BLaER1 (cell line): ENCODE measurements around the gene CACNA2D3.
"Not testable (repeated sequence)": the region's sequence is repeated elsewhere in the genome, so short reads cannot be mapped to it uniquely, and the experiment has no call there.

Experiments used
- H3K27ac ChIP-seq: shearing (Covaris generic); formaldehyde crosslinking; 2 replicates; pipeline ENCODE4 v1.8.1; 2022
- H3K27me3 ChIP-seq: shearing (Covaris generic); formaldehyde crosslinking; 2 replicates; pipeline ENCODE4 v1.8.1; 2022
- H3K36me3 ChIP-seq: shearing (Covaris generic); formaldehyde crosslinking; 2 replicates; pipeline ENCODE4 v1.8.1; 2022
- H3K4me1 ChIP-seq: shearing (Covaris generic); formaldehyde crosslinking; 2 replicates; pipeline ENCODE4 v1.8.1; 2022
- H3K4me2 ChIP-seq: shearing (Covaris generic); formaldehyde crosslinking; 2 replicates; pipeline ENCODE4 v1.8.1; 2022
- H3K4me3 ChIP-seq: shearing (Covaris generic); formaldehyde crosslinking; 2 replicates; pipeline ENCODE4 v1.8.1; 2022
- H3K9ac ChIP-seq: shearing (Covaris generic); formaldehyde crosslinking; 2 replicates; pipeline ENCODE4 v1.8.1; 2022
- H3K9me3 ChIP-seq: shearing (Covaris generic); formaldehyde crosslinking; 2 replicates; pipeline ENCODE4 v1.8.1; 2022
- H4K20me1 ChIP-seq: shearing (Covaris generic); formaldehyde crosslinking; 2 replicates; pipeline ENCODE4 v1.8.1; 2022
- Cebpa-rat ChIP-seq: shearing (Covaris generic); IDR thresholded peaks from 2 replicates; pipeline ENCODE4 v1.8.1; 2022

CACNA2D3 gene

GRCh38 chr3:54094926-54095325, 27.4 kb upstream of the CACNA2D3 start:
- TF ChIP-seq Cebpa-rat = no peak
- no peak overlapping the region for H3K4me3 ChIP-seq
- no peak overlapping the region for H3K4me2 ChIP-seq
- H3K27me3 ChIP-seq = no peaks in the 10 kb centered on the region
- H3K36me3 ChIP-seq = no peaks in the 10 kb centered on the region
- H3K9ac ChIP-seq = no peak overlapping the region
- no peaks in the 10 kb centered on the region for H4K20me1 ChIP-seq
- no peak overlapping the region for H3K27ac ChIP-seq
- no peaks in the 10 kb centered on the region for H3K9me3 ChIP-seq
- no peaks in the 10 kb centered on the region for H3K4me1 ChIP-seq

GRCh38 chr3:54099381-54099780, 23.0 kb upstream of the CACNA2D3 start:
- no peak overlapping the region for H3K4me3 ChIP-seq
- no peaks in the 10 kb centered on the region for H3K4me1 ChIP-seq
- no peak overlapping the region for H3K27ac ChIP-seq
- H3K27me3 ChIP-seq = no peaks in the 10 kb centered on the region
- H3K4me2 ChIP-seq = no peak overlapping the region
- no peak for TF ChIP-seq Cebpa-rat
- no peaks in the 10 kb centered on the region for H3K9me3 ChIP-seq
- H4K20me1 ChIP-seq = no peaks in the 10 kb centered on the region
- no peaks in the 10 kb centered on the region for H3K36me3 ChIP-seq
- H3K9ac ChIP-seq = no peak overlapping the region

- no peak overlapping the region for H3K4me3 ChIP-seq
- no peaks in the 10 kb centered on the region for H3K4me1 ChIP-seq
- H4K20me1 ChIP-seq = no peaks in the 10 kb centered on the region
- TF ChIP-seq Cebpa-rat = no peak
- H3K27me3 ChIP-seq = no peaks in the 10 kb centered on the region
- no peaks in the 10 kb centered on the region for H3K9me3 ChIP-seq
- no peaks in the 10 kb centered on the region for H3K36me3 ChIP-seq
- H3K4me2 ChIP-seq = no peak overlapping the region
- H3K27ac ChIP-seq = no peak overlapping the region
- no peak overlapping the region for H3K9ac ChIP-seq
These were observed 18.3 kb upstream of the CACNA2D3 start for GRCh38 chr3:54104084-54104483.

GRCh38 chr3:54116129-54116528, 6.2 kb upstream of the CACNA2D3 start:
- not testable (repeated sequence) for H4K20me1 ChIP-seq, H3K4me1 ChIP-seq, H3K9ac ChIP-seq, H3K27ac ChIP-seq, H3K4me2 ChIP-seq, H3K36me3 ChIP-seq, H3K4me3 ChIP-seq
- H3K9me3 ChIP-seq = peaks cover 17% of the 10 kb centered on the region
- peaks cover 17% of the 10 kb centered on the region for H3K27me3 ChIP-seq

- H3K4me3 ChIP-seq = peak overlapping the region; percentile 65
- H3K36me3 ChIP-seq = no peaks in the 10 kb centered on the region
- peak overlapping the region; percentile 89 for H3K4me2 ChIP-seq
- H3K9ac ChIP-seq = no peak overlapping the region
- H3K27ac ChIP-seq = no peak overlapping the region
- H3K27me3 ChIP-seq = peaks cover 61% of the 10 kb centered on the region
- peaks cover 26% of the 10 kb centered on the region for H4K20me1 ChIP-seq
- H3K9me3 ChIP-seq = peaks cover 32% of the 10 kb centered on the region
- peaks cover 16% of the 10 kb centered on the region for H3K4me1 ChIP-seq
- TF ChIP-seq Cebpa-rat = no peak
These were observed 1.5 kb upstream of the CACNA2D3 start for GRCh38 chr3:54120657-54121413.

GRCh38 chr3:54121414-54122323, 683 bp upstream of the CACNA2D3 start:
- Histone ChIP-seq H3K27me3 (peaks cover 65% of the 10 kb centered on the region), H3K27ac (no peak overlapping the region), H3K36me3 (no peaks in the 10 kb centered on the region), H3K4me2 (peak overlapping the region; percentile 89), H3K9me3 (peaks cover 24% of the 10 kb centered on the region), H4K20me1 (peaks cover 26% of the 10 kb centered on the region), H3K9ac (no peak overlapping the region), H3K4me1 (peaks cover 16% of the 10 kb centered on the region), H3K4me3 (peak overlapping the region; percentile 65)
- TF ChIP-seq Cebpa-rat = no peak

GRCh38 chr3:54123003-54123775, 837 bp downstream of the CACNA2D3 start:
- H3K27ac ChIP-seq = no peak overlapping the region
- H3K4me2 ChIP-seq = peak overlapping the region; percentile 73
- no peak for TF ChIP-seq Cebpa-rat
- H3K4me1 ChIP-seq = peaks cover 16% of the 10 kb centered on the region
- peaks cover 68% of the 10 kb centered on the region for H3K27me3 ChIP-seq
- no peak overlapping the region for H3K9ac ChIP-seq
- H3K9me3 ChIP-seq = peaks cover 19% of the 10 kb centered on the region
- no peaks in the 10 kb centered on the region for H3K36me3 ChIP-seq
- H3K4me3 ChIP-seq = peak overlapping the region; percentile 57
- H4K20me1 ChIP-seq = peaks cover 26% of the 10 kb centered on the region

GRCh38 chr3:54123776-54124196, 1.4 kb downstream of the CACNA2D3 start:
- no peak for TF ChIP-seq Cebpa-rat
- Histone ChIP-seq H3K27ac (no peak overlapping the region), H3K9ac (no peak overlapping the region), H4K20me1 (peaks cover 26% of the 10 kb centered on the region), H3K4me1 (peaks cover 16% of the 10 kb centered on the region), H3K4me3 (no peak overlapping the region), H3K36me3 (no peaks in the 10 kb centered on the region), H3K27me3 (peaks cover 68% of the 10 kb centered on the region), H3K9me3 (peaks cover 19% of the 10 kb centered on the region), H3K4me2 (peak overlapping the region; percentile 73; the same call in 1 of the 2 replicates)

GRCh38 chr3:54125300-54125699, 2.9 kb downstream of the CACNA2D3 start:
- Histone ChIP-seq H3K36me3 (no peaks in the 10 kb centered on the region), H3K9ac (no peak overlapping the region), H3K27me3 (peaks cover 59% of the 10 kb centered on the region), H3K4me1 (peaks cover 16% of the 10 kb centered on the region), H3K4me3 (no peak overlapping the region), H3K27ac (no peak overlapping the region), H4K20me1 (peaks cover 26% of the 10 kb centered on the region), H3K4me2 (no peak overlapping the region), H3K9me3 (peaks cover 19% of the 10 kb centered on the region)
- no peak for TF ChIP-seq Cebpa-rat
